Lung (tissue), 12 donors: ENCODE data around the gene GATA3. TPM values are rescaled to one million over a fixed set of nuclear protein-coding genes. Genes with fewer than 3 reads are reported as not detected.

ENCODE experiments used
- ATAC-seq: fragments of 200-7000 bp; cut with Tn5 transposase; one replicate; pipeline ENCODE4 v1.9.1; 2020; ENCODE audit warnings: moderate number of reproducible peaks; ENCODE audit not compliant: insufficient read depth, low FRiP score
- DNase-seq, 3 donors: peaks; one replicate each; pipeline ENCODE4 v3.0.0-alpha.2; 2013 to 2017
- H3K27ac ChIP-seq, 2 donors: one replicate each; pipeline ENCODE4 v1.5.1; 2013; ENCODE audit warnings: mild to moderate bottlenecking in 2 of 2, moderate library complexity in 2 of 2, control low read depth in 1 of 2, inconsistent platforms in 1 of 2, low read depth in 1 of 2, low read length in 1 of 2
- H3K27me3 ChIP-seq, 3 donors: one replicate each; pipeline ENCODE4 v1.5.1; 2013; ENCODE audit warnings: low read length in 2 of 3; ENCODE audit not compliant: control insufficient read depth in 3 of 3, insufficient read depth in 3 of 3
- H3K36me3 ChIP-seq, 4 donors: one replicate each; pipeline ENCODE4 v1.5.1; 2013; ENCODE audit warnings: low read length in 4 of 4, mild to moderate bottlenecking in 1 of 4, moderate library complexity in 1 of 4; ENCODE audit not compliant: control insufficient read depth in 4 of 4, insufficient read depth in 4 of 4
- H3K4me1 ChIP-seq, 5 donors: one replicate each; pipeline ENCODE4 v1.5.1; 2013; ENCODE audit warnings: low read length in 5 of 5, mild to moderate bottlenecking in 2 of 5, moderate library complexity in 1 of 5; ENCODE audit not compliant: control insufficient read depth in 5 of 5, insufficient read depth in 5 of 5
- H3K4me3 ChIP-seq: one replicate; pipeline ENCODE4 v1.5.1; 2013; ENCODE audit warnings: mild to moderate bottlenecking, control low read depth, moderate library complexity
- H3K9ac ChIP-seq, 2 donors: one replicate each; pipeline ENCODE4 v1.5.1; 2013; ENCODE audit warnings: low read length in 2 of 2, control low read depth in 1 of 2; ENCODE audit not compliant: insufficient read depth in 1 of 2
- H3K9me3 ChIP-seq, 4 donors: one replicate each; pipeline ENCODE4 v1.5.1; 2013; ENCODE audit warnings: low read length in 3 of 4, mild to moderate bottlenecking in 1 of 4, moderate library complexity in 1 of 4; ENCODE audit not compliant: control insufficient read depth in 4 of 4, insufficient read depth in 3 of 4
- CTCF ChIP-seq: IDR thresholded peaks from 2 replicates; pipeline ENCODE4 v1.5.1; 2012; ENCODE audit warnings: mild to moderate bottlenecking; ENCODE audit errors: control extremely low read depth, extremely low read depth
- WGBS, 2 donors: extraction: QIAGEN DNeasy Blood & Tissue Kit; methylation state at CpG; one replicate each; pipeline ENCODE4 v1.1.7; 2013; 5-methylcytosine and 5-hydroxymethylcytosine counted together
- polyA plus RNA-seq, 2 donors: library from polyadenylated mRNA; stranded (reverse); fragments of 200-250 nt; gene quantifications; one replicate each; pipeline ENCODE4 v1.2.1, GENCODE V29; 2013
- total RNA-seq, 2 donors: library from RNA; depleted of rRNA in 1 of 2; stranded (reverse); fragments of >200 nt in 1 of 2; gene quantifications; one replicate each; pipeline ENCODE4 v1.2.1, GENCODE V29; 2014 to 2021
- donor health status: control.
- donor health status: control.
- donor health status: Bipolar disorder and iron deficiency.
- donor health status: healthy.
- donor health status: DM: yes; HTN: yes; CAD: no.

The GATA3 gene
- total and polyA plus RNA-seq, 4 donors: 0.94 to 3.4 (median 1.8) TPM

GRCh38 chr10:8061274-8062211 lies 7.1 kb downstream of the GATA3 start:
- H3K4me1 ChIP-seq: peaks cover 0 to 5% (median 0%) of the 10 kb centered on the region in 5 donors
- no peak overlapping the region for H3K4me3 ChIP-seq
- ATAC-seq (no peak), DNase-seq (peak in 1 of 3 donors; percentile 14)
- no peak overlapping the region for H3K9ac ChIP-seq
- H3K36me3 ChIP-seq: no peaks in the 10 kb centered on the region
- peaks cover 0 to 3% (median 0%) of the 10 kb centered on the region in 4 donors for H3K9me3 ChIP-seq
- TF ChIP-seq CTCF: no peak
- H3K27me3 ChIP-seq: peaks cover 0 to 97% (median 81%) of the 10 kb centered on the region in 3 donors
- H3K27ac ChIP-seq: peak overlapping the region in 1 of 2 donors; percentile 15
- WGBS, 2 donors: 65 to 69% methylated on average over 17 of the region's 17 CpGs

- Histone ChIP-seq H3K4me1 (peaks cover 0 to 5% (median 0%) of the 10 kb centered on the region in 5 donors), H3K9ac (no peak overlapping the region), H3K4me3 (no peak overlapping the region), H3K36me3 (no peaks in the 10 kb centered on the region), H3K9me3 (peaks cover 0 to 3% (median 0%) of the 10 kb centered on the region in 4 donors), H3K27ac (no peak overlapping the region), H3K27me3 (peaks cover 0 to 84% (median 71%) of the 10 kb centered on the region in 3 donors)
- DNase-seq: no peak
- no peak for ATAC-seq
- WGBS, 2 donors: 60 to 79% methylated on average over 15 of the region's 15 CpGs
- no peak for TF ChIP-seq CTCF
Observed at GRCh38 chr10:8063128-8063908, 8.8 kb downstream of the GATA3 start.

DNA sequence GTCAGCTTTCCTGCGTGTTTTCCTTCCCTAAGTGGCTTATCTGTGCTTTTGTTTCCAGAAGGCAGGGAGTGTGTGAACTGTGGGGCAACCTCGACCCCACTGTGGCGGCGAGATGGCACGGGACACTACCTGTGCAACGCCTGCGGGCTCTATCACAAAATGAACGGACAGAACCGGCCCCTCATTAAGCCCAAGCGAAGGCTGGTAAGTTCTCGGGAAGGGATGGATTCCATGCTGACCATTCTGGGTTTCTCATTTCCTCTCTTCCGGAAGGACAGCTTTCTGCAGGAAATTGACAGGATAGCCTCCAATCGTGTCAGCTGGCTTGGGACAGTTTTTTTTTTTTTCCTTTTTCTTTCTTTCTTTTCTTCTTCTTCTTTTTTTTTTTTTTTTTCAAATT lies 9.4 kb downstream of the GATA3 start:
- Histone ChIP-seq H3K4me3 (no peak overlapping the region), H3K27ac (peak overlapping the region in 1 of 2 donors; percentile 5), H3K9me3 (peaks cover 0 to 3% (median 0%) of the 10 kb centered on the region in 4 donors), H3K27me3 (peaks cover 0 to 81% (median 68%) of the 10 kb centered on the region in 3 donors), H3K36me3 (no peaks in the 10 kb centered on the region), H3K9ac (no peak overlapping the region), H3K4me1 (peaks cover 0 to 5% (median 0%) of the 10 kb centered on the region in 5 donors)
- DNase-seq (no peak), ATAC-seq (no peak)
- WGBS, 2 donors: 57 to 75% methylated on average over 13 of the region's 13 CpGs
- no peak for TF ChIP-seq CTCF
